Adipose tissue (tissue), 3 donors: ENCODE data around the gene DCDC2C. TPM values are rescaled to one million over a fixed set of nuclear protein-coding genes. Genes with fewer than 3 reads are reported as not detected.

Experiments used
- H3K27ac ChIP-seq: one replicate; pipeline ENCODE4 v1.5.1; 2013; ENCODE audit warnings: low read depth, low read length
- WGBS, 3 donors: extraction: QIAGEN DNeasy Blood & Tissue Kit; methylation state at CpG; one replicate each; pipeline ENCODE4 v1.1.7; 2013; 5-methylcytosine and 5-hydroxymethylcytosine counted together
- polyA plus RNA-seq, 3 donors: library from polyadenylated mRNA; stranded (reverse); fragments of 200-250 nt; gene quantifications; one replicate each; pipeline ENCODE4 v1.2.3, GENCODE V29; 2013
- donor health status: healthy with polysubstance abuse.
- donor health status: Bipolar disorder and iron deficiency.
- donor health status: healthy.

Gene DCDC2C
- polyA plus RNA-seq, 3 donors: not detected

GRCh38 chr2:3669656-3670055, 33.7 kb upstream of the DCDC2C start:
- 82 to 89% (median 83%) methylated on average over 8 of the region's 8 CpGs for WGBS, 3 donors
- H3K27ac ChIP-seq: no peak overlapping the region

GRCh38 chr2:3670376-3670775, 33.0 kb upstream of the DCDC2C start:
- 88 to 90% (median 90%) methylated on average over 15 of the region's 15 CpGs for WGBS, 3 donors
- H3K27ac ChIP-seq: no peak overlapping the region

GRCh38 chr2:3670941-3671340, 32.4 kb upstream of the DCDC2C start:
- 75 to 84% (median 82%) methylated on average over 11 of the region's 11 CpGs for WGBS, 3 donors
- H3K27ac ChIP-seq: no peak overlapping the region

- no peak overlapping the region for H3K27ac ChIP-seq
- WGBS, 3 donors: 79 to 81% (median 81%) methylated on average over 9 of the region's 9 CpGs
Observed at GRCh38 chr2:3672861-3673678, 30.3 kb upstream of the DCDC2C start.

- whole genome bisulfite sequencing, 3 donors: 81 to 93% (median 85%) methylated on average over 9 of the region's 9 CpGs
- H3K27ac ChIP-seq: no peak overlapping the region
Observed at GRCh38 chr2:3674066-3674845, 29.1 kb upstream of the DCDC2C start.

- H3K27ac ChIP-seq: no peak overlapping the region
- WGBS, 3 donors: 90 to 93% (median 91%) methylated on average over 4 of the region's 4 CpGs
Observed at GRCh38 chr2:3675687-3676086, 27.7 kb upstream of the DCDC2C start.

- no peak overlapping the region for H3K27ac ChIP-seq
- WGBS, 3 donors: 72 to 89% (median 85%) methylated on average over 9 of the region's 9 CpGs
Observed at GRCh38 chr2:3677436-3677835, 25.9 kb upstream of the DCDC2C start.

- 72 to 81% (median 74%) methylated on average over 9 of the region's 9 CpGs for WGBS, 3 donors
- H3K27ac ChIP-seq: no peak overlapping the region
Observed at GRCh38 chr2:3678212-3678611, 25.2 kb upstream of the DCDC2C start.

GRCh38 chr2:3679180-3679579, 24.2 kb upstream of the DCDC2C start:
- no peak overlapping the region for H3K27ac ChIP-seq
- WGBS, 3 donors: 64 to 96% (median 91%) methylated on average over 2 of the region's 2 CpGs

GRCh38 chr2:3679616-3680393, 23.6 kb upstream of the DCDC2C start:
- 80 to 87% (median 85%) methylated on average over 23 of the region's 23 CpGs for WGBS, 3 donors
- no peak overlapping the region for H3K27ac ChIP-seq

- no peak overlapping the region for H3K27ac ChIP-seq
- WGBS, 3 donors: 88 to 90% (median 90%) methylated on average over 18 of the region's 18 CpGs
Observed at GRCh38 chr2:3680548-3681345, 22.6 kb upstream of the DCDC2C start.

- WGBS, 3 donors: 79 to 90% (median 86%) methylated on average over 5 of the region's 5 CpGs
- H3K27ac ChIP-seq: no peak overlapping the region
Observed at GRCh38 chr2:3681625-3682024, 21.8 kb upstream of the DCDC2C start.

GRCh38 chr2:3682811-3683210, 20.6 kb upstream of the DCDC2C start:
- 69 to 84% (median 70%) methylated on average over 6 of the region's 6 CpGs for WGBS, 3 donors
- no peak overlapping the region for H3K27ac ChIP-seq

- no peak overlapping the region for H3K27ac ChIP-seq
- 34 to 64% (median 57%) methylated on average over 3 of the region's 3 CpGs for WGBS, 3 donors
Observed at GRCh38 chr2:3683748-3684454, 19.5 kb upstream of the DCDC2C start.

- no peak overlapping the region for H3K27ac ChIP-seq
Observed at GRCh38 chr2:3689998-3690748, 13.2 kb upstream of the DCDC2C start.

GRCh38 chr2:3692375-3692774, 11.0 kb upstream of the DCDC2C start:
- no peak overlapping the region for H3K27ac ChIP-seq

- 89 to 91% (median 89%) methylated on average over 3 of the region's 3 CpGs for WGBS, 3 donors
Observed at GRCh38 chr2:3696545-3696944, 6.8 kb upstream of the DCDC2C start.

More at GRCh38 chr2:3696545-3696944, 6.8 kb upstream of the DCDC2C start:
- H3K27ac ChIP-seq: no peak overlapping the region
